Stimulated activated CD4-positive, alpha-beta T cell treated with anti-CD3 and anti-CD28 coated beads, Interleukin-2, amount 100 ng/mL, for 4 hours (primary cell): ENCODE results near the gene SNRPD3.

Experiments used
- DNase-seq: peaks from one replicate; pipeline ENCODE4 v3.0.0-alpha.2; 2020; ENCODE audit warnings: low read depth

Gene SNRPD3

DNA sequence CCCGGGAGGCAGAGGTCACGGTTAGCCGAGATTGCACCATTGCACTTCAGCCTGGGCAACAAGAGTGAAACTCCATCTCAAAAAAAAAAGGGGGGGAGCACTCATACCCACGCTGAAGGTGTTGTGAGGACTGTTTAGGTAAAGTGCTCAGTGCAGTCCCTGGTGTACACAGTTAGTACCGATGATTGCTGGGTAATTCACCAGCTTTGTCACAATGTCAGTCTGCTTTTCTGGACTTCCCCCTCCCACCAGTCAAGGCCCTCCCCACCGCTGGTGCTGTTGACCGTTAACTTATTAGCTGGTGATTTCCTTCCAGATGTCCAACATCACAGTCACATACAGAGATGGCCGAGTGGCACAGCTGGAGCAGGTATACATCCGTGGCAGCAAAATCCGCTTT, 11.9 kb downstream of the SNRPD3 start:
- no peak for DNase-seq

DNA sequence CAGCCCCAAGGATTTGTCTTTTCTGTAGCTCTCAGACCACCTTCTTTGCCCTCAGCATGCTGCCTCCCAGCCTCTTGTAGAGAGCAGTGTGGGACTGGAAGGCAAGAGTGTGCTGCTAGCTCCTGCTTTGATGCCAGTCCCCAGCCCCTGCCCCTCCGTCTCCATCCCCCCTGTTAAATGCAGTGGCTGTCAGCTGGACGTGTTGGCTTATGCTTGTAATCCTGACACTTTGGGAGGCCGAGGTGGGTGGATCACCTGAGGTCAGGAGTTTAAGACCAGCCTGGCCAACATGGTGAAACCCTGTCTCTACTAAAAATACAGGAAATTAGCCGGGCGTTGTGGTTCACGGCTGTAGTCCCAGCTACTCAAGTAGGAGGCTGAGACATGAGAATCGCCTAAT, 15.5 kb downstream of the SNRPD3 start:
- DNase-seq: no peak

DNA sequence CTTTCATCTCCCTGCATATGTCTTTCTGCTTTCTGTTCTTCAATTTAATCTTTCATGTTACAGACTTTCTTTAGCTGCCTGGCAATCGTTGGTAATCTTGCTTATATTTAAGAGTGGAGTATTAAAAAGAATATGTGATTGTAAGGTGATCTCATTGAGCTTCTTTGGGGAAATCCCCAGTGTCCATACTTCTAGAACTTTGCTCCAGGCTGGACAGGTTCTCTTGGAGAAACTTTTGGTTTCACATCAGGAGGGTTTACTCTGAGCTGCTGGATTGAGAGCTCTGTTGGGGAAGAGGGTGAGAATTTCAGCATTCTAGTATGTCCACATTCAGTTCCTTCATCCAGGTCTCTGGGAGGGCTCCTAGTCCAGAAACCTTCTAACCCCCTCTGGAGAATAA, 21.0 kb downstream of the SNRPD3 start:
- no peak for DNase-seq

DNA sequence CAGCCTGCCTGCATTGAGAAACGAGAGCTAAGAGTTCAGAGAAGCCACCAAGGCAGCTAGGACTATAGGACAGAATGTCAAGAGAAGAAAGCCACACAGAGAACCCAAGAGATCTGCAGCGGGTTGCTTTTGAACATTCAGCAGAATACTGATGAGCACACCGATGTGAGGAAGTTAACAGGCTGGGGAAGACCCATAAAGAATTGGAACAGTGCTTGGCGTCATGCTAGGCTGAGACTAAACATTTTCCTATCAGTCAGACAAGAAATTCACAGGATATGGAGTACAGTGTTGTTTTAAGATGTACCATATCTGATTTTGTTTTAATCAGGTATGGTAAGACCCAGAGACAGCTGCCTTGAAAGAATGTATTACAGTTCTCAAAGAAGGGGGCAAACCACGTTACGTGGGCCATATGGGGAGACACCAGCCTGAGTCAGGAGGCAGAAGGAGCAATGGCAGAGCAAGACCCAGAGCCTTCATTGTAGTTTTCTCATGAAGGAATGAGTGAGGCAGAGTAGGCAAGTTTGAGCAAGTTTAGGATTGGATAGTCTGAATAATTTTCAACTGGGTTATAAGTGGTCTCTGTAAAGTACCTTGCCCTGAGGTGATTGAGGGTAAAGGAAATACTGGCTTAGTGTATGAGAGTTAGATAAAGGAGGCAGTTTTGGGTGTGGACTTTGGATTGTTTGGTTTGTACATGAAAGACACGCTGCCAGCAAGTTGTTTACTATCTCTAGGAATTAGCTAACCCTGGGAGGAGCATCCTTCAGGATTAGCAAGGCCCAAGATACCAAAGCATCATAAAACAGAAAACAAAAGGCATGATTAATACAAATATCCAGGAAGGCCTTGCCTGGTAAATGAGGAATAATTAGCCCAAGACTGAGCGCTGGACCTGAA, 22.8 kb downstream of the SNRPD3 start:
- DNase-seq: no peak

DNA sequence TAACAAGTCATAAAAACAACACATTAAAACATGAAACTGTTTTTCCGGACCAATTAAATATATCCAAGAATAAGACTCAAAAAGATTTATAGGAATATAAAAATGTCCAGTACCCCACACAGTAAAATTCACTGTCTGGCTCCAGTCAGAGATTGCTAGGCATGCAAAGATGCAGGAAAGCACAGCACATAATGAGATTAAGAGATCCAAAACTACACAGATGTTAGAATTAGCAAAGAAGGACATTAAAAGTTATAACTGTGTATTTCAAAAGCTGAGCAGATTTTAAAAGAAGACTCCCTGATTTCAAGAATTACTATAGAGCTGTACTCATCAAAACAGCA, 23.4 kb downstream of the SNRPD3 start:
- no peak for DNase-seq

DNA sequence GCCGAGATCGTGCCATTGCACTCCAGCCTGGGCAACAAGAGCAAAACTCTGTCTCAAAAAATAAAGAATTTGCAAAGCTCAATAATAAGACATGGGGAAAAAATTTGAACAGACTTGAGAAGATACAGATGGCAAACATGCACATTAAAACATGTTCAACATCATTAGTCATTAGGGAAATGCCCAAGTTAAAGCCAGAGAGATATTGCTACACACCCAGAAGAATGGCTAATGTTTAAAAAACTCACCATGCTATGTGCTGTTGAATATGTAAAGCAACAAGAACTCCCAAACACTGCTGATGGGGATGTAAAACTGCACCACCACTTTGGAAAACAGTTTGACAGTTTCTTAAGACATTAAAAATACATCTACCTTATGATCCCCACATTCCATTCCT, 24.5 kb downstream of the SNRPD3 start:
- DNase-seq: no peak

DNA sequence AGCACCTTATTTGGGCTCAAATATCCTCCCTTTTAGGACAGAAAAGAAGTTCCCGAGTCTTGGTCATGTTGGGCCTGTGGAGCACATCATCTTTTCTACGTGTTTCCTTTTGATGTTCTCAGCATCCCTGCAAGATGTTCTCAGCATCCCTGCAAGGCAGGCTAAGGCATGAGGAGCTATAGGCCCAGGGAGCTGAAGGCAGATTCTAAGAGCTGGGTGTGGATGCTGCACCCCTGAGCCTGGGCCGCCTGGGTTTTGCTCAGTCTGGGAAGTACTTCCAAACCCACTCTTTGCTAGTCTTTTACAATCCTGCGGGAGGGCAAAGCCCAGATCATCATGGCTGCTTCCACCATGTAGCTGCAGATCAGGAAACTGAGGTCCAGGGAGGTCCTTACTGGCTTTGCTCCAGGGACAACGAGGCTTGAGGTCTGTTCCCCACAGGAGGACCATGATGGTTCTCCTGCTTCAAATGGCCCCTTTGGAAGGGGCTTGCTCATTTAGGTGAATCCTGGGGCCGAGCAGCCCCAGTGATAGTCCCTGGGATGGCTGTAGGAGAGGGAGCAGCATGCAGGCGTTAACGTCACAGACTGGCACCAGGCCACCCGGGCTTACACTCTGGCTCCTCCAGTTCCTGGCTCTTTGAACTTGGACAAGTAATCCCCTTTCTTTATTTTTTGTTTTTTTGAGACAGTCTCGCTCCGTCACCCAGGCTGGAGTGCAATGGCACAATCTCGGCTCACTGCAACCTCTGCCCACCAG, 26.4 kb downstream of the SNRPD3 start:
- DNase-seq: no peak

DNA sequence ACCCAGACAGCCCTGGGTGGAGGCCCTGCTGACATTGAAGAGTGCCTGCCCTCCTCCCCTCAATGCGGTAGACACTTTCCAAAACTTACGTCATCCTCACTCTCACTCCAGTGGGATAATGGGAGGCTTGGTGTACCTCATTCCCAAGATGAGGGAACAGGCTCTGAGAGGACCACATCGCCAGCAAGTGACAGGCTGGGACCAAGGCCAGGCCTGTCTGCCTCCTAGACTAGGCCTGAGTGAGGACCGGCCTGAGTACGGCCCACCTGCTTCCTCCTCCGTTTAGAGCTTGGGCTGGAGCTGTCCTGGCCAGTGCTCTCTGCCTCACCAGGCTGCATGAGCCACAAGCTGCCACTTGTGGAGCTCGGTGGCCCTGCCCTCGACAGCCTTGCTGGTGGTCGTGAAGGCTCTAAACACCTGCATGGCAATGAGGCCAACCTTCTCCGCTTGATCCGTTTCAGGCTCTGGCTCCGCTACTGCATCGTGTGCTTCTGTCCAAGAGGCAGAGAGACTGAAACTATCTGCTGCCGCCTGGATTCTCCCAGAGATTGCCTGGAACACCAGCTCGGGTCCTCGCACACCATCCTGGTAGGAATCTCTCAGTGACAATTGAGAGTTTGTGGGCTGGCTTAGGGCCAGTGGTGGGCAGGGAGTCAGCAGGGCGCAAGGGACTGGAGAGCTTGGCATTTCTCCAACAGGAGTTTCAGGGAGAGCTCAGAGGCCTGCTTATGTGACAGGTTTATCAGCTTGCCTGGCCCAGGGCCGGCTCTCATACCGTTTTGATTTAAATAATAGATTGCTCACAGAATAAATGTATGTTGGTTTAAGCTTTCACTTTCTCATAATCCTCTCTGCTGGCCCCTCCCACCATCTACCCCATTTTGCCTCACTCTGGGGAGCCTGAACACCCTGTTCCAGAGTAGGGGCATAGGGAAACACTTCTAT, 27.7 kb downstream of the SNRPD3 start:
- DNase-seq: no peak

DNA sequence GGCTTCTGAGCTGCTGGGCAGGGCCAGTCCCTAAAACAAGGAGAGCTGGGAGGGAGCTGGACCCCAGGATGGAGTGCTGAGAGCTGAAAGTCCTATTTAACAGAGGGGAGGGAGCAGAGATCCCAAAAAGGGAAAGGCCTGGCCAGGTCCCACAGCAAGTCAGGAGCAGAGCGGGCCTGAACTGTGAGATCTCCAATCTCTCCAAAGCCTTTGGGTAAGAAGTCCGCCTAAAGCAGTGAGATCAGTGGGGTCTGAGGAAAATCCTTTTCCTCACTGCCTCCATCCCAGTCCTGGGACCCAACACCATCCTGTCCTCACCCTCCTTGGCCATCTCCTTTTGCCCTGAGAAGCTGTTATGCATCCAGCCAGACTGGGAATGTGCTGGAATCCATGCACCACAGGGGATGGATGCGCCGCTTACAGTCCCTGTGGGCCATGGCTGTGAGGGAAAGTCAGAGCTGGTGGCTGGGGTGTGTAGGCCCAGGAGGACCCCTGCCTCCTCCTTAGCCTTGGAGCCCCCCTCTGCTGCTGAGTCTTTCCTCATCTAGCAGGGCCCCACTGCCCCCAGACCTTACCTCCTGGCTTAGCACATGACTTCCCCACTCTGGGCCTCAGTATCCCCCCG, 28.5 kb downstream of the SNRPD3 start:
- no peak for DNase-seq

DNA sequence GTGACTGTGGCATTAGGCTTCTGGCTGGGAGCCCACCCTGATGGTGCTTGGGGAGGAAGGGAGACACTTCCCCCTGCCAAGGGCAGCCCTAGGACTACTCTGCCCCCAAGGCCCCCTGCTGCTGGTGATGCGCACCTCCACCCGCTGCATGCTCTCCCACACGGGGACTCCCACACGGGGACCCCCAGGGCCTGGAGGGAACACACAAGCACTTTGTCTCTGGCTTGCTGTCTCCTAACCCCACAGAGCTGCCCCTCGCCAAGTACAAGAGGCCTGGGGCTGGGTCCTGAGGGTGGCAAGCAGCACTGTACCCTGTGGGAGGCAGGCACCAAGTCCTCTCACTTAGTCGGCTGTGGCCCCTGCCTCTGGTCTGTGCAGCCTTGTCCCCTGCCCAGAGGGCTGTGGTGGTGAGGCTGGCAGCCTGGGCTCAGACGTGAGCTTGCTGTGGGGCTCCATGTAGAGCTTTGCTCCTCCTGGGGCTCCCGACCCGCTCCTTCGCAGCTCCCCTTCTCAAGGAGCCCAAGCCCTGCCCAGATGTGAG, 29.1 kb downstream of the SNRPD3 start:
- DNase-seq: no peak

DNA sequence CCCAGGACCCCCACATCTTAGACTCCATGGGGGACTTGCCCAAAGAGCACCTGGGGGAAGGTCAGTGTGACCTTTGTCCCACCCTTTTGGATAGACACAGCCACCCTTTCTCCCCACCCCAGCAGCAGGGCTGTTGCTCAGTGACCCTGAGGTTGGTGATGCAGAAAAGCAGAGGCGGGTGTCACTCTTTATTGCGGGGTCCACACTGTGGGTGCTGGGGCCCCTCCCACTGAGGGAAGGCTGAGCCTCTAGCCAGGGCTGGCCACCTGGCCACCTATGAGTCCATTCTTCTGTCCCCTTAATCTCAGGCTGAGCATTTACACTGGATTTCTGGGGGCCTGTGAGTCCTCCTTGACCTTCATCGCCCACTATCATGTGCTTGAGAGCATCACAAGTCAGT, 29.7 kb downstream of the SNRPD3 start:
- DNase-seq: no peak

DNA sequence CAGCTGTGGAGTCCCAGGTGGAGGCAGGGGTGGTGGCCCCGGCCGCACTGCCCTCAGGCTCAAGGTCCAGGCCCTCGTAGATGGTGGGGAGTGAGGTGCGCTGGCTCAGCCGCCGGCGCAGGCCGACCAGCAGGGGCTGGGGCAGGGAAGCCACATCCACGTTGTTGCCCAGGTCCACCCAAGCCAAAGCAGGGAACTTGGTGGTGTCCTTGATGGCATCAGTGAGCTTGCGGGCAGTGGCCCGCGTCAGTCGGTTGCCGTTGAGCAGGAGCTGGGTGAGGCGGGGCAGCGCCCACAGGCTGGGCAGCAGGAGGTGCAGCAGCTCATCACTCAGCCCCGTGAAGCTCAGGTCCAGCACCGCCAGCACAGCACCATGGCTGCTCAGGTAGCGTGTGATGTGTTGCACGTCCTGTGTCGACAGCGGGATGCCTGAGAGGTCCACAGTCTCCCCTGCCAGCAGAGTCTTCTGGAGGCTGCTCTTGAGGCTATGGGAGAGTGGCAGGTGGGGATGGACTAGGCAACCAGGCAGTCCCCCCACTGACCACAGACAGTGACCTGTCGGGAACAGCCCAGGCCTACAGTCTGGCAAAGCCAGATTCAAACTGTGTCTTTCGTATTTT, 30.2 kb downstream of the SNRPD3 start:
- no peak for DNase-seq

DNA sequence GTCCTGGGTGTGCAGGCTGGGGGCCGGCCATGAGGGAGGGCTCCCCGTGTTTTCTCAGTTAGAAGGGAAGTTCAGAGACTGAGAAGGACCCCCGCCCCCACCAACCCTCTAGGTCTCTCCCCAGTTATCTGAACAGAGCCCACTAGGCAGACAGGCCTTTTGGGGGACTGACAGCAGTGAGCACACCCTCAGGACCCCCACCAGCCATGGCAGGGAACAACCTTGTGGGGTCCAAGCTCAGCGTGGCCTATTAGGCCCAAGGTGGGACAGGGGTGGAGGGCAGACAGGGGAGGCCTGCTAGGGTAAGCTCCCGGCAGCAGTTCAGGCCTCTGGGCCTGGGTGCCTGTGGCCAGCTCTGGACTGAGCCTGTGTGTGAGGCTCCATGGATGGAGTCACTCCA, 31.5 kb downstream of the SNRPD3 start:
- DNase-seq: no peak

DNA sequence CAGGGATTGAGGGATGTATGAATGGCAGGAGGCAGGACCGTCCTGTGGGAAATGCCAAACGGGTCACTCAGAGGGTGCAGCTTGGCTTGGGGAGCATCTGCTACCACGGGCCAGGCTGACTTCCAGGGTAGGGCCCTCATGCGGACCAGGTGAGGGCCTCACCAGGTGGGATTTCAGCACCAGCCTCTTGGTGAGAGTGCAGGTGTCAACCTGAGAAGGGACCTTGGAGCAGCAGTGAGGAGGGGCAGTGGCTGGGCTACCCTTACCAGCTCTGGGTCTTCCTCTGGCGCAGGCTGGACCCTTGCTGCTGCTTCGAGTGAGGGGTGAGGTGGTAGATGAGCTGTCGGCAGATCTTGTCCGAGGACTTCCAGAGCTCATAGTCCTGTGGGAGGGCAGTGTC, 32.1 kb downstream of the SNRPD3 start:
- no peak for DNase-seq

DNA sequence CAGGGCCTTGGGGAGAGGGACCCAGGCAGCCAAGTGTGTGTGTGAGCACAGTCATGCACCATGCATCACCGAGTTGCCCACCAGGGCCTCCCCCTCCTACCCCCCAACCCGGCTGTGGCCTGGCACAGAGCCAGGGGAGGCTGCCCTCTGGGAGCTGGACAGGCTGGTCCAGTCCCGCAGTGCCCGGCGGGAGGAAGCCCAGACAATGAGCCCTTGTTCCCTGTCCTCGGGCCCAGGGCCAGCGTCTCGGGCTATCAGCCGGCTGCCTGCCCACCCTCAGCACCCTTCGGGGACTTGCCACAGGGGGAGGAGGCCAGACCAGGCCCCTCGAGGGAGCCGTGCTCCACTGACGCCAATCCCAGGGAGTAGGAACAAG, 32.6 kb downstream of the SNRPD3 start:
- no peak for DNase-seq

DNA sequence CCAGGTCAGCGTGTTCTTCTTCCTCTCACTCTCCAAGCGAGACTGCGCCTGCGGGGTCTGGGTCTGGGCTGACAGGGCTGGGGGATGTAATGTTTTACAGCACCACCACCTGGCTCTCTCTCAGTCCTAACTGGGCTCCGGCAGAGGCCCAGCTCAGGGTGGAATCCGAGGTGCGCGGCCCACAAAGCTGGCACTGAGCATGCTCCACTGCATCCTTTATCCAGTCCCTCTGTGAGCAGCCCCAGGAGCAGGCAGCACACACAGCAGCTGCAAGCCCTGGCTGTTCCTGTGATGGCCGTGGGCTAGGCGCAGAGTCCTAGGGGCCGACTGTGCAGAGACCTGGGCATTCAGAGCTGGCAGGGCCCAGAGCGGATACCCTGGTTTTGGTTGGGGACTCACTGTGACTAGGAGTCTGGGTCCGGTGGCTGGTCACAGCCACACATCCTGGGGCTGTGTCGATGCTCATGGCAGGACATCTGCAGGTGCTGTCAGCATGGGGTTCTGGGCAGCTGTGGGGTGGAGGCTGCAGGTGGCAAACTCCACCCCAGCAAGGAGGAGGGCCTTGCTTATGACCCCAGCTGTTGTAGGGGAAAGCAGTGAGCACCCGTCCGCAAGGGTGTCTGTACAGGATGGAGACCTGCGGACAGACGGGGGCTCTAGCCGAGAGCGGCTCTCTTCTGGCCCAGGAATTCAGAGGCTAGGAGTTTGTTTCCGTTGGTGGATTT, 33.1 kb downstream of the SNRPD3 start:
- DNase-seq: no peak

DNA sequence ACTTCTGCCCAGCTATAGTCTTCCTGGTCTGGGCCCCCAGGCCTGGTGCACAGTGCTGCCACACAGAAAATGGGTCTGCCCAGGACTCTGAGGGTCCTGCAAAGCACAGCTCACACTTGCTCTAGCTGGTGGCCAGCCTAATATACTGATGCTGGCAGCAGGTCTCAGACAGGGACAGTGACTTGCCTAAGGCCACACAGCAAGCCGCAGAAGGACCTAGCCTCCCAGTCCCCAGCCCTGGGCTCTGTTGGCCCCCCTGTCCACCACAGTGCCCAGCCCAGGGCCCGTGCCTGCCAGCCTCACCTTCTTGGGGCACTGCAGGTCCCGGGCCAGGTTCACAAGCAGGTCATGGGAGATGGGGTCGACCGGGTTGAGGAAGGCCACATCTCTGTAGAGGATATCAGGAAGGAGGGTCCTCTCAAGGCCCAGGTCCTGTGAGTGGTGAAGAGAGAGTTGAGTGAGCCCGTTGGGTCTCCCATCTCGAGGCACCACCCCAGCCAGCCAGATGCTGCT, 33.8 kb downstream of the SNRPD3 start:
- DNase-seq: no peak

DNA sequence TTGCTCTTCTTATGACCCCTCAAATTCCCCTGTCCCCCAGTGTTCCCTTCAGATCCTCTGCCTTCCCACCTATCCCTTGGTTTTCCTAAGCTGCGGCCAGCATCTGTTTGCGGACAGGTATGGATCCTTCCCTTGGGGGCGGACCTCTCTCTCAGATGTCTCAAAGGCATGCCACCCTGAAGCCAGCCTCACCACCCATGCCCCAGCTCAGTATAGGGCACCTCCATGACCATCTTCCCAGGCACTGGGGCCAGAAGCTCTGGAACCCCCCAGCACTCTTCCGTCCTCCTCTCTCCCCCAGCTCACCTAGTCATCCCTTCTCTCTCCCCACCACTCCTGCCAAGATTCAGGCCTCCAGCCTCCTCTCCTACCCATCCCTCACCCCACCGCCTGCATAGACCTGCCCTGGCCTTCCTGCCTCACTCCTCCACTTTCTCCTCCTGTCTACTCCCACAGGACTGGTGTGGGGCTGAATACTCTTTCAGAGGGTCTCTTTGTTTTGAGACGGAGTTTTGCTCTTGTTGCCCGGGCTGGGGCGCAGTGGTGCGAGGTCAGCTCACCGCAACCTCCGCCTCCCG, 34.9 kb downstream of the SNRPD3 start:
- no peak for DNase-seq

DNA sequence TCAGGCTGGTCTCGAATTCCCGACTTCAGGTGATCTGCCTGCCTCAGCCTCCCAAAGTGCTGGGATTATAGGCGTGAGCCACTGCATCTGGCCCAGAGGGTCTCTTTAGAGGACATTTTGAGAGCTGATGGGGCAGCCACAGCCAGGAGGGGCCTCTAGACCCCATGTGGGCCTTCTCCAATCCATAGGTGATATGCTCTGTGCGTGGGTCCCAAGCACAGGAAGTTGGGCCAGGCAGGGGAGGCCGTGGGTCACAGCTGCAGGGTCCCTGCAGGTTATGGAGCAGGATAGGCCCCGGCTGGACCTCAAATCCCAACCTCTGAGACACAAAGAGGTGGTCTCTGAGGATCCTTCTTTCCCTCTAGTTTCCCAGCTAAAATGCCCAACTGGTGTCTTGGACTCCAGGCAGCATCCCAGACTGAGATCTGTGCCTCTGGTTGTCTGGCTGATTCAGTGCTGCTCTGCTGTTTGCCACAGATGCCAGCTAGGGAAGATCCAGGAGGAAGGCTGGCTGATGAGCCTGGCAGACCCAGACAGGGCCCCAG, 35.6 kb downstream of the SNRPD3 start:
- DNase-seq: no peak
